OCI-LY7 (cell line): ENCODE data around the gene PCNX2.

ENCODE experiments used
- EZH2phosphoT487 ChIP-seq: fragments of 200-600 bp; sonication (generic); IDR thresholded peaks from 2 replicates; pipeline ENCODE4 v1.6.1; 2018; ENCODE audit warnings: low read depth, borderline replicate concordance, mild to moderate bottlenecking, mixed run types, antibody characterized with exemption, low read length, moderate library complexity, mixed read lengths
- TF ChIP-seq, protein P1 (sequence below): fragments of 200-600 bp; sonication (generic); conservative IDR thresholded peaks from 2 replicates; pipeline ENCODE4 v1.5.1; 2014; ENCODE audit warnings: mild to moderate bottlenecking, antibody characterized with exemption, low read length, moderate library complexity, mixed read lengths

DNA sequence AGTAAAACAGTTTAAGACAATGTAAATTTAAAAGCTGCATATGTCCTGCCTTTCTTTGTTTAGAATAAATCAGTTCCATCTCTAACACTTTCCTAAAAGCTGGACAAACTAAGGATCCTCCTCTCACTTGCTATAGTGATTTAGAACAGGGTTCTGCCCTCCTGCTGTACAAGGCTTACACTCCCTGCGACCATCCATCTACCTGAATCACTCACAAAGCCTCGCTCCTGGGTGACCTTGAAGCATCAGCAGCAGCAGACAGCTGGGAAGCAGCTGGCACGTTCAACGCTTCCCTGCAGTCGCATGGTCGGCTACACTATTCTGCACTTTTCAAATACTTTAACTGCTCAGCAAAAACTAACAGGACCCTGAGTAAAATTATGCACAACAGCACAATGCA, 217.1 kb downstream of the PCNX2 start:
- TF ChIP-seq, protein P1, sequence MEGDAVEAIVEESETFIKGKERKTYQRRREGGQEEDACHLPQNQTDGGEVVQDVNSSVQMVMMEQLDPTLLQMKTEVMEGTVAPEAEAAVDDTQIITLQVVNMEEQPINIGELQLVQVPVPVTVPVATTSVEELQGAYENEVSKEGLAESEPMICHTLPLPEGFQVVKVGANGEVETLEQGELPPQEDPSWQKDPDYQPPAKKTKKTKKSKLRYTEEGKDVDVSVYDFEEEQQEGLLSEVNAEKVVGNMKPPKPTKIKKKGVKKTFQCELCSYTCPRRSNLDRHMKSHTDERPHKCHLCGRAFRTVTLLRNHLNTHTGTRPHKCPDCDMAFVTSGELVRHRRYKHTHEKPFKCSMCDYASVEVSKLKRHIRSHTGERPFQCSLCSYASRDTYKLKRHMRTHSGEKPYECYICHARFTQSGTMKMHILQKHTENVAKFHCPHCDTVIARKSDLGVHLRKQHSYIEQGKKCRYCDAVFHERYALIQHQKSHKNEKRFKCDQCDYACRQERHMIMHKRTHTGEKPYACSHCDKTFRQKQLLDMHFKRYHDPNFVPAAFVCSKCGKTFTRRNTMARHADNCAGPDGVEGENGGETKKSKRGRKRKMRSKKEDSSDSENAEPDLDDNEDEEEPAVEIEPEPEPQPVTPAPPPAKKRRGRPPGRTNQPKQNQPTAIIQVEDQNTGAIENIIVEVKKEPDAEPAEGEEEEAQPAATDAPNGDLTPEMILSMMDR = no peak
- no peak for TF ChIP-seq EZH2phosphoT487
